Fibroblast of lung (primary cell): ENCODE results near the gene CDCP1. TPM values are rescaled to one million over a fixed set of nuclear protein-coding genes. Genes with fewer than 3 reads are reported as not detected.

Experiments
- DNase-seq, 2 donors: peaks; one replicate each; pipeline versions ENCODE4 v3.0.0 to v3.0.0-alpha.2; 2010; ENCODE audit warnings: low read depth in 2 of 2
- H2AFZ ChIP-seq: 2 replicates; pipeline ENCODE4 v1.5.1; 2012; ENCODE audit warnings: low read length, control low read depth, inconsistent platforms
- H3K27ac ChIP-seq: 2 replicates; pipeline ENCODE4 v1.5.1; 2011; ENCODE audit warnings: low read length, control low read depth; ENCODE audit not compliant: insufficient read depth
- H3K27me3 ChIP-seq: 2 replicates; pipeline ENCODE4 v1.5.1; 2011; ENCODE audit warnings: mild to moderate bottlenecking, low read length; ENCODE audit not compliant: control insufficient read depth, insufficient read depth
- H3K36me3 ChIP-seq: 2 replicates; pipeline ENCODE4 v1.5.1; 2011; ENCODE audit warnings: low read length; ENCODE audit not compliant: control insufficient read depth, insufficient read depth
- H3K4me1 ChIP-seq: 2 replicates; pipeline ENCODE4 v1.5.1; 2011; ENCODE audit warnings: low read length; ENCODE audit not compliant: control insufficient read depth, insufficient read depth; ENCODE audit errors: extremely low read depth
- H3K4me2 ChIP-seq: 2 replicates; pipeline ENCODE4 v1.5.1; 2011; ENCODE audit warnings: low read length, control low read depth; ENCODE audit not compliant: insufficient read depth; ENCODE audit errors: extremely low read depth
- H3K4me3 ChIP-seq, 4 experiments: fragments of 200-600 bp in 1 of 4; sonication (generic) in 1 of 4; replicated peaks in 1 of 4; 2 replicates each; pipeline ENCODE4 v1.5.1; 2011 to 2016; ENCODE audit warnings: low read length in 4 of 4, low read depth in 3 of 4, mild to moderate bottlenecking in 3 of 4, control low read depth in 2 of 4, inconsistent platforms in 1 of 4, mixed read lengths in 1 of 4; ENCODE audit not compliant: insufficient read depth in 1 of 4; ENCODE audit errors: control extremely low read depth in 1 of 4
- H3K79me2 ChIP-seq: 2 replicates; pipeline ENCODE4 v1.5.1; 2012; ENCODE audit warnings: mild to moderate bottlenecking, low read length, inconsistent platforms; ENCODE audit not compliant: control insufficient read depth, insufficient read depth
- H3K9ac ChIP-seq: 2 replicates; pipeline ENCODE4 v1.5.1; 2011; ENCODE audit warnings: mild to moderate bottlenecking, low read length, control low read depth; ENCODE audit not compliant: insufficient read depth
- H3K9me3 ChIP-seq: 2 replicates; pipeline ENCODE4 v1.5.1; 2012; ENCODE audit warnings: low read depth, low read length; ENCODE audit not compliant: control insufficient read depth, insufficient read depth
- H4K20me1 ChIP-seq: 2 replicates; pipeline ENCODE4 v1.5.1; 2011; ENCODE audit warnings: low read length; ENCODE audit not compliant: control insufficient read depth, insufficient read depth; ENCODE audit errors: extremely low read depth
- EZH2 ChIP-seq: IDR thresholded peaks from 2 replicates; pipeline ENCODE4 v1.5.1; 2012; ENCODE audit warnings: low read length, control low read depth, mild to moderate bottlenecking; ENCODE audit errors: missing control alignments
- polyA plus RNA-seq, 2 donors: library from polyadenylated mRNA; depleted of rRNA in 1 of 2; stranded (reverse) in 1 of 2; unstranded in 1 of 2; fragments of >200 nt; gene quantifications; 2 replicates each; pipeline ENCODE4 v1.2.1, GENCODE V29; 2011 to 2012; ENCODE audit warnings: missing spikeins in 1 of 2
- total RNA-seq: library from RNA; depleted of rRNA; stranded (reverse); fragments of >200 nt; gene quantifications from 2 replicates; pipeline ENCODE4 v1.2.1, GENCODE V29; 2014
- TF ChIP-seq, protein P1 (sequence below), 2 donors: IDR thresholded peaks in 1 of 2; conservative IDR thresholded peaks in 1 of 2; 1 replicate in 1 of 2; 2 replicates in 1 of 2; pipeline ENCODE4 v1.5.1; 2011 to 2012; ENCODE audit warnings: low read length in 2 of 2, control low read depth in 1 of 2, inconsistent platforms in 1 of 2, low read depth in 1 of 2, mild to moderate bottlenecking in 1 of 2

The CDCP1 gene
- total and polyA plus RNA-seq, 2 donors (not counting 1 experiment from before 2014, with no cell fraction given) = 25.6 to 56.1 TPM

DNA sequence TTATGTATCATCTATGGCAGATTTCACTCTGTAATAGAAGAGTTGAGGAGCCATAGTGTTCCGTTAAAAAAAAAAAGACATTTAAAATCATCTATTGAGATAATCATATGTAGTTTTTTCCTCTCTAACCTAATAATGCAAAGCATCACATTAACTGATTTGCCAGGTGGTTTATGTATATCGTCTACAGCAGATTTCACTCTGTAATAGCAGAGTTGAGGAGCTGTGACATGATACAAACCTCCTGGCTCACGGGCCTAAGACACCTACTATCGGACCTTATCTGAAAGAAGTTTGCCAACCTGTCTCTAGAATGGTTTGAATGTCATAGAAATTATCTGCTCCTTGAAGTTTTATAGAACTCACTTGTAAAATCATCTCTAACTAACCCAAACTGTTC lies 29.8 kb downstream of the CDCP1 start:
- Histone ChIP-seq H3K4me2 (no peak overlapping the region), H3K9ac (no peak overlapping the region), H3K27ac (no peak overlapping the region), H3K9me3 (no peaks in the 10 kb centered on the region), H3K79me2 (peaks cover 11% of the 10 kb centered on the region), H3K4me3 (no peak overlapping the region), H2AFZ (no peak overlapping the region), H3K36me3 (peaks cover 5% of the 10 kb centered on the region), H4K20me1 (no peaks in the 10 kb centered on the region), H3K27me3 (no peaks in the 10 kb centered on the region), H3K4me1 (peaks cover 15% of the 10 kb centered on the region)
- DNase-seq = no peak
- TF ChIP-seq, protein P1, sequence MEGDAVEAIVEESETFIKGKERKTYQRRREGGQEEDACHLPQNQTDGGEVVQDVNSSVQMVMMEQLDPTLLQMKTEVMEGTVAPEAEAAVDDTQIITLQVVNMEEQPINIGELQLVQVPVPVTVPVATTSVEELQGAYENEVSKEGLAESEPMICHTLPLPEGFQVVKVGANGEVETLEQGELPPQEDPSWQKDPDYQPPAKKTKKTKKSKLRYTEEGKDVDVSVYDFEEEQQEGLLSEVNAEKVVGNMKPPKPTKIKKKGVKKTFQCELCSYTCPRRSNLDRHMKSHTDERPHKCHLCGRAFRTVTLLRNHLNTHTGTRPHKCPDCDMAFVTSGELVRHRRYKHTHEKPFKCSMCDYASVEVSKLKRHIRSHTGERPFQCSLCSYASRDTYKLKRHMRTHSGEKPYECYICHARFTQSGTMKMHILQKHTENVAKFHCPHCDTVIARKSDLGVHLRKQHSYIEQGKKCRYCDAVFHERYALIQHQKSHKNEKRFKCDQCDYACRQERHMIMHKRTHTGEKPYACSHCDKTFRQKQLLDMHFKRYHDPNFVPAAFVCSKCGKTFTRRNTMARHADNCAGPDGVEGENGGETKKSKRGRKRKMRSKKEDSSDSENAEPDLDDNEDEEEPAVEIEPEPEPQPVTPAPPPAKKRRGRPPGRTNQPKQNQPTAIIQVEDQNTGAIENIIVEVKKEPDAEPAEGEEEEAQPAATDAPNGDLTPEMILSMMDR (conservative IDR thresholded peaks at IDR 0.05 in 1 of 2, IDR thresholded peaks at IDR 0.05 in 1 of 2; ENCODE audit: low read depth in 1 of 2, low read length in 2 of 2) = no peak
- no peak for TF ChIP-seq EZH2

DNA sequence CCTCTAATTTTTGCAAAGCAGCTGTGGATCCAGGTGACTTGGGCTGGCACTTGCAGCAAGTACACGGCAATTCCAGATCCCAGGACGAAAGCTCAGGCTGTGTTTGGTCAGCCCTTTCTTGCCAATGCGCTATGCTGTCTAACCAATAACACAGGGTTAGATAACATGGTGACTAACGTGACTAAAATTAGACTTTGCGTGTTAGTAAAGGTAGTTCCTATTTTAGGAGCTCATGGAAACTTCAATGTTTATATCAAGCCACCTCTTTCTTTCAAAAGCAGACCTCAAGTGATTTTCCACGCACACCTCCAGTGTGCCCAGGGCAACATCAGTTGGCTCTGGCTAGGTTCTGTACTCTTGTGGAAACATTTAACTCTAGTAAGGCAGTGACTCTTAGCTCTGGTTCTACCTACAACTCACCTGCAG lies 32.5 kb downstream of the CDCP1 start:
- Histone ChIP-seq H3K36me3 (peaks cover 14% of the 10 kb centered on the region), H3K4me1 (peaks cover 8% of the 10 kb centered on the region), H3K79me2 (no peaks in the 10 kb centered on the region), H3K27ac (no peak overlapping the region), H3K9me3 (no peaks in the 10 kb centered on the region), H4K20me1 (no peaks in the 10 kb centered on the region), H2AFZ (no peak overlapping the region), H3K4me3 (no peak overlapping the region), H3K9ac (no peak overlapping the region), H3K27me3 (no peaks in the 10 kb centered on the region), H3K4me2 (no peak overlapping the region)
- peak in 1 of 2 donors; percentile 83 for DNase-seq
- TF ChIP-seq EZH2 = no peak
- TF ChIP-seq, protein P1 (conservative IDR thresholded peaks at IDR 0.05 in 1 of 2, IDR thresholded peaks at IDR 0.05 in 1 of 2; ENCODE audit: low read depth in 1 of 2, low read length in 2 of 2) = no peak

DNA sequence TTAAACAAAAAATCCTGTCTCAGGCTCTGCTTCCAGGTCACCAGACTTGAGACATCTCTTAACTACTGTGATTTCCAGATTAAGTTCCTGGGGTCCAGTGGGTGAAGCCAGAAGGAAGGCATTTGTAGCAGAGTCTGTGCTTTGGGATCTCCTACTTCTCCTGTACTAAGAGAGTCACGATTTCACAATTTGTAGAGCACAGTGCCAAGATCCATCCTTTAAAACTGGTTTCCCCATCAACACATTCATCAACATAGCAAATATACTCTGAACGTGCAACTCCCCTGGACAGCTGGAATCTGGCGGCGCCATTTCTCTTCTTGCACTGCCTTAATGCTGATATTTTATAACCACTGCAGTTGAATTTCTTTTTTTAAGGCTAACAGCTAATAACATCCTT lies 33.2 kb downstream of the CDCP1 start:
- no peak overlapping the region for H3K4me3 ChIP-seq
- H3K9me3 ChIP-seq = no peaks in the 10 kb centered on the region
- no peaks in the 10 kb centered on the region for H3K27me3 ChIP-seq
- no peak overlapping the region for H3K9ac ChIP-seq
- peaks cover 3% of the 10 kb centered on the region for H3K4me1 ChIP-seq
- no peaks in the 10 kb centered on the region for H3K79me2 ChIP-seq
- peak; percentile 51 to 83 for DNase-seq
- H4K20me1 ChIP-seq = no peaks in the 10 kb centered on the region
- H2AFZ ChIP-seq = no peak overlapping the region
- H3K4me2 ChIP-seq = no peak overlapping the region
- H3K36me3 ChIP-seq = peaks cover 14% of the 10 kb centered on the region
- H3K27ac ChIP-seq = peak overlapping the region; percentile 43
- no peak for TF ChIP-seq EZH2
- TF ChIP-seq, protein P1 (conservative IDR thresholded peaks at IDR 0.05 in 1 of 2, IDR thresholded peaks at IDR 0.05 in 1 of 2; ENCODE audit: low read depth in 1 of 2, low read length in 2 of 2) = no peak
